ENCODE results near the gene COL4A4.
"Not testable (repeated sequence)": the region's sequence is repeated elsewhere in the genome, so short reads cannot be mapped to it uniquely, and the experiment has no call there.

Gene COL4A4

DNA sequence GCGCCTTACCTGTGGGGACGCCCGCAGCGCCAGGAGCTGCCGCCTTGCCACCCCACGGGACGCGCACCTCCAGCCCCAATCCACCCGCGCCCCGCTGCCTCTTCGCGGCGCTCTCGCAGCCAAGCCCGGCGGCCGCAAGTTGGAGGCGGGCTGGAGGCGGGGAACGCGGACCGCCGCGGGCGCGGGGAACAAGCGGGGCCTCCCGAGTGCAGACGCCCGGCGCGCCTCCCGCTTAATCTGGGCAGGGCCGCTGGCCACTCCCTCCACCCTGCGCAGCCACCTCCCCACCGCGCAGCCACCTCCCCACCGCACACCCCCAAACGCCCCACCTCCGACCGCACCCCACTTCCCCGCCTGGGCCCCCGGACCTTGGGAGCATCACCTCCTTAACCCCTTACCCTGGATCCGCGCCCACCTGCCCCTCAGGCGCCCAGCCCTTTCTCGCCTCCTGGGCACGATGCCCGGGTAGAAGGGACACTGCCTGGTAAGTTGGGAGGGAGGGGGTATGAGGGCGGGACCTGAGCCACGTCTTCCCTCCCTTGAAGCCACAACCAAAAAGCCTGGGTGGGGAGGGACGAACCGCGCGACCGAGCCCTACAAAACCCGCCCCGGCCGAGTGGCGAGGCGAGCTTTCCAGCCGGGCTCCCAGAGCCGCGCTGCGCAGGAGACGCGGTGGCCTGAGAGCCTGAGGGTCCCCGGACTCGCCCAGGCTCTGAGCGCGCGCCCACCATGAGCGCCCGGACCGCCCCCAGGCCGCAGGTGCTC is at the start of gene COL4A4, which contains the start of gene COL4A3:
COL4A4 (minus strand) TSS at position 208 of the 765 bp plus-strand sequence. CDS start 16,722 bp downstream, outside the sequence.
COL4A3 (plus strand) TSS at position 627 of the 765 bp plus-strand sequence; CDS start at position 730, 103 bp downstream.
- DNase-seq = peak in 1 of 2 experiments; percentile 13

DNA sequence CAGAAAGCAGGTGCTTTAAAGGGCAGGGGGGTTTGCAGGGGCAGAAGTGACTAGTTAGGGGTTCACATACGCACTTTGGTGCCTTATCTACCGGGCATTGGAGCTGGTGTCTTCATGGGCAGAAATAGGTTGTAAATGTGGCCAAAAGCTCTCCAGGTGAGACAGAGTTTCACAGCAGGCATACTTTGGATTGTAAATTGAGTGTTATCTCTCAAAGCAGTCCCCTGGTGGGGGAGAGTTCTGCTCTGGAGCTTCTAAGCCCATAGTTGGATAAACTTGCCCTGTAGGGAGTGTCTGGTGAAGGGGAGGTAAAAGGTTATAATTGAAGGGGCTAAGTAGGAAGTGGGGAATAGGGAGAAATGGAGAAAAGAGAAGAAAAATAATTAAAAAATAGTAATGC is 43.6 kb upstream of the COL4A4 start:
- no peak for DNase-seq

DNA sequence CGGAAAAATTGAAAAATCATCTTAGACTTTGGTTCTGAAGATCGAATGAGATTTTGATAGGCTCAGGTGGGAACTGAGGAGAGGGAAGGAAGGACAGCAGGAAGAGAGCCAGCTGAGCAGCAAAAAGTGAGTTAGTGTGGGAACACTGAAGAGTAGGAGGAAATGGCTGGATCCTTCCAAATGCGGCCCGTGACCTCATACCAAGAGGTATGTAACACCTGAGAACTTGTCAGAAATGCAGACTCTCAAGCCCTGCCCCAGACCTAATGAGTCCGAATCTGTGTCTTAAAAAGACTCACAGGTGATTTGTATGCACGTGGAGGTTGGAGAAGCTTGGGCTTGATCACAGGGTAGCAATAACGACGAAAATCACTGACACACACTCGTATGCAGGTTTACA is 42.4 kb upstream of the COL4A4 start:
- no peak for DNase-seq

DNA sequence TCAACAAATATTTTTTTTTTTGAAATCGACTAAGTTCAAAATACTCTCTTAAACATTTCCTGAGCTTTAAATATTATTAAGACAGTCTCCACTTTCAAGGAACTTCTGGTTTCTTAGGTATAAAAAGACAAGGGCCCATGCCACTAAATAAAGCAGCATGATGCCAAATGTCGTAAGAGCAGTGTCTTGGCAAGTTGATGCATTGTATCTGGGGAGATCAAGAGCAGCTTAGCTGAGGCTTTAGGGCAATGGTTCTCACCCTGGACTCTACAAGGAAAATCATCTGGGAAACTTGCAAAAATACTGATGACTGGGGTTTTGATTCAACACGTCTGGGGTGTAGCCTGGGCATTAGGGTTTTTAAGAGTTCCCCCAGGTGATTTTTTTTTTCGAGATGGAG is 41.7 kb upstream of the COL4A4 start:
- DNase-seq = no peak

DNA sequence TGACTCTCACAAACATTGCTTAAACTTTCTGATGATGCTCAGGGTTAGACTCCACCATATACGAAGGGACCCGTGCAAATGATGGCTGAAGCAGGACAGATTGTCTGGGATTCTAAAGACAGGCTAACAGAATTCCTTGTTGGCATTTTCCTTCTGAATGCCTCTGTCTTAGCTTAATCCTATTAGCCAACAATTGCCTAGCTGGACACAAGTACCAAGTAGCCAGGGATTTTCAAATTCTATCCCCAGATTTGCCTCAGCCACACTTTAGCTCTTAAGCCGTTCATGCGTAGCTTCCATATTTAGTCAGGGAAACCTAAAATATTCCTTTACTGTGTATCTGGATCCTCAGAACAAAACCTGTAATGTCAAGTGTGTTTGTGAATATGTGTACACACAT is 40.4 kb upstream of the COL4A4 start:
- DNase-seq = no peak

DNA sequence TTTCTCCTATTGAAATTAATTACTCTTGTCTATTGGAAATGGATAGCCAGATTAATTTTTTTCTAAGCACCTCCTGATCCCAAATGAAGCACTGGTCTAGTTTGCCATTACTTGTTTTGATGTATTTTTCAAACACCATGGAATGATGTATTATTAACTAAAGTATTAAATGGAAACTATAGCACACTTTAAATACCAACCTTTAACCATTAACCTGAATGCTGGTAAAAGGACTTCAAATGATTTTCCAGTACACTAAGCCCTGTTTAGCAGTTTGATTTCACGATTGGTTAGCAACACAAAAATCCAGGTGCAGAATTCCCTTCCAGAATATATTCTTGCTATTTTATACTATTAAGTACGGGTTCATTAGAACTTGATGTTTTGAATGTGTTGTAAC is 37.8 kb upstream of the COL4A4 start:
- DNase-seq = no peak

DNA sequence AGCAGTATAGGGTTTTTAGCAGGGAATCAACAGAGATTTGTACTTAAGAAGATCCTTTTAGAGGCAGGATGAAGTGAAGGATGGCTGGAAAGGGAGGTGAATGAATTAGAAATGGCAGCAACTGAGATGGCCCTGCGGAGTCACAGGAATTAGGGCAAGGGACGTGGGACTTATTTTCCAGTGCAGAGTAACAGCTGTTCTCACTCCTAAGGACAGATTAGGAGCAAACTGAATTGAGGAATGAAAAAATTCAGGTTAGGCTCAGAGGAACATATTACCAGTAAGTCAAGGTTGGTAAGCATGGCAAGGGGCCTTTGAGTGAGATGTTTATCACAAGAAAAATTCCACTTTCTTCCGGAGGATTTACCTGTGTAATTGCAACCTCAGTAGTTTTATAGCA is 34.9 kb upstream of the COL4A4 start:
- DNase-seq = no peak

DNA sequence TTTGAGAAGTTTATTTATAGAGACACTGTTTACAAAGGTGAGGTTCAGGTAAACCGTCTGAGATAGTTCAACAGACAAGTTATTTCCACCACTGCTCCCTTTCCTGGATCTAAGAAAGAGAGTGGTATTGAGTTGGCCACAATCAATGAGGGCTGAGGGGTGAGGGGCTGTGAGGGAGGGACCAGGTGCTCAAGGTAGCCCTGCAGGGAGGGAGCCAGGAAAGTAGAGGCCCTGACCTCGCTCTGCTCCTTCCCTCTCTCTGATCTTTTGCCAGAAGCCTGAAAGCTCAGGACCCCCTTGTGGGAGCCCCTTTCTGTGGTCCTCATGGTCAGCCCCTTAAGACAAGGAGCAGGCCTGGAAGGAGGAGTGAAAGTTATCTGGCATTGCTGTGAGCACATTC is 30.2 kb upstream of the COL4A4 start:
- no peak for DNase-seq

DNA sequence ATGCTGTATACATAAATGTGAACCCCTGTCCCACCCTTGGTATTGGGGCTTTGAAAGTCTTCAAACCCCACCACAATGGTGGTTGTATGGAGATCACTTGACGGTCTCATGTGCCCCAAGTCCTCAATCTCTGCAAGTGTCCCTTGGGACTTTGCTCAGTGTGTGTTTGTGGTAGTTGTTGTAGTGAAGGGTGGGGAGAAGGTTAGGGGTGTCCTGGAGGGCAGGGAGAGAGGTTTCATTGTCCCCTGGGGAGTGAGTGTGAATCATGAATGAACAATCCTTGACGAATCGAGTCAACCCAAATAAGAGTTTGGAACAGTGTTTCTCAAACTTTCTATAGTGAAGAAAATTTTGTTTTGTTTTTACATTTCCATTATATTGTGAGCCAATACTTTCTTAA is 28.5 kb upstream of the COL4A4 start:
- no peak for DNase-seq

DNA sequence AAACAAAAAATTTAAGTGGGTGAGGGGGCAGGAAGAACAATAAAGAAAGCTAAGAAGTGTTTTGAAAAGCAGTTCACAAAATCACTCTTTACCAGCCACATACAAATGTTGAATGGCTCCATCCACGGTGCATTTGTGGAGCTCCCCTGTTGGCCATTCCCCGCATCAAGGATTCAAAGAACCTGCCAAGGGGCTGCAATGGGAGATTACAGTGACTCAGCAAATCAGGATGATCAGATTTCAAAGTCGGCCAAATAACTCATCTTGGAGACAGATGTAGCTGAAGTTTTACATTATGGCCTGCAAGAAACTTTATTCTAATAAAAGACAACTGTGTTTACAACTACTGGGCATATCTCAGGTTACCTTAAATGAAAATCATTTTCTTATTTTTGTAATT is 27.4 kb upstream of the COL4A4 start:
- DNase-seq = peak in 1 of 2 experiments; percentile 30

DNA sequence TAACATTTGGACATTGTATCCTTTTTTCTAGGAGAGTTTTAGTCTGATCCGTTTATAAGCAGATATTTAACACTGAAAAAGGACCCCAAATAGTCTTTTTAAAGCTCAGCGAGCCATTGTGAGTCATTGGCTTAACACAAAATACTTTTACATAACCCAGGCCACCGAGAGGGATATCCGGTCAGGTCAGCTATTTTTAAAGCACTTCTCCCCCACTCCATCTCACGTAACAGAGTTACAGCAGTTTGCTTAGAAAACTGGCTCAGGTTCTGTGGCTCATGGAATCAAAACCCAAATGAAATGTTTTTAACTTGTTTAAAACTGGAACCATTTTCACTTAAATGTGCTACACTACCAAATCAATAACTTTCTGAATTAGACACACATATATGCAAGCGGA is 24.3 kb upstream of the COL4A4 start:
- no peak for DNase-seq

DNA sequence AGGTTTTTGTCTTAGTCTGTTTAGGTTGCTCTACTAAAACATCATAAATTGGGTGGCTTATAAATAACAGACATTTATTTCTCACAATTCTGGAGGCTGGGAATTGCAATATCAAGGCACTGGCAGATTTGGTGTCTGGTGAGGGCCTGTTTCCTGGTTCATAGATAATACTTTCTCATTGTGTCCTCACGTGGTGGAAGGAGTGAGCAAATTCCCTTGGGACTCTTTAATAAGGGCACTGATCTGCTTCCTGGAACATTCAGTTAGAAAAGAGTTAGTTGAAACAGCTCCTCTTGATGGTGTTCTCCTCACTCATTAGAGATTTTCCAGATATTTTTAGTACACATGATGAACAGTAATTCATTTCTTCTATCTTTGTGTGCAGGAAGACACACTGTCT is 22.7 kb upstream of the COL4A4 start:
- DNase-seq = no peak

DNA sequence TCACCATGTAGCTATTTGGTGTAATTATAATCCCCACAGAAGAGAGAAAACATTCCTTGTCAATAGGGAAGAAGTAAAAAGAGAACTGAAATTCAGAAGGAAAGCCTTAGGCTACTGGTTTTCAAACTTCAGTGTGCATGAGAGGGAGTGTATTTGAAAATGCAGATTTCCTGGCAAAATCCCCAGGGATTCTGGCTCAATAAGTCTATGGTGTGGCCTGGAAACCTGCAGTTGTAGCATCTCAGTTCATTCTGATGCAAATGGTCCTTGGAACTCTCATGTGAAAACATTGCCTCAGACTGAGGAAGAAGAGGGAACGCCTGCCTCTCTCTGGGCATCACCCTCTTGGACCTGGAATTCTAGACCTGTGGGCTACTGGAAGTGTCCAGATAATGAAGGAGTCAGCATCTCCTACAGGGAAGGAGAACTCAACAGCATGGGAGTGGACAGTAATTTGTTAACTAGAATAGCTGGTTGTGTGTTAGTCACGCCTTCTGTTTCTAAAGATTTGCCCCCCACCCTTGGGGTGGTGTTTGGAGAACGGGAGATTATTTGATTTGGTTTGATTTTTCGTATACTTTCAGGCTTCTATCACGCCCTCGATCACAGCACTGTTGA is 21.7 kb upstream of the COL4A4 start:
- no peak for DNase-seq

DNA sequence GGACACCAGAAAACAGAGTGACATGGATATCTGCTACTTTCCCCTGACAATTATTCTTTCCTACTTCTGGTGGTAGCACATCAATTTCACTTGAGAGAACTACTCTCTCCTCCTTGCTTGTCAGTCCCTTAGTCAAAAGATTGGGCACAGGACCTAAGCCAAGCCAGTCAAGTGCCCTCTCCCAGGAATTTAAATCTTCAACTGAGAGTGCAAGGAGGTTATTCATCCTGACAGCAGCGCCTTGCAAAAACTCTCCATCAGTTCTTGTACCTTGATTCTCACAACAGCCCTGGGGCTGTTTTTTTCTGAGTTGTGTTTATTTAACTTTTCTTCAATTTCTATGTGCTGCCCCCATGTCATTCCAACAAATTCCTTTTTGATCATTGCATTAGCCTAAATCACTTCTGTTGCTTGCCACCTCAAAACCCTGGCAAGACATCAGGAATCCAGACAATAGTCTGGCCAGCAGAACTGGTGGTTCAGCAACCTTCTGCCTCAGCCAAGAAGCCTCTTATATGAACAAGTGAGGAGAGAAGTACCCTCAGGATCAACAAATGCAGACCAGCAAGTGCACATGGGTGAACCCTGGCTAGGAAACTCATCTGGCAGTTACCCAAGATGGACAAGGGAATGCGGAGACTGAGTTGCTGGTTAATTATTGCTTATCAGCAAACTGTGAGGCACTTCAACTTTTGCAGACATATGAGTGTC is 19.8 kb upstream of the COL4A4 start:
- peak in 1 of 2 experiments; percentile 24 for DNase-seq

DNA sequence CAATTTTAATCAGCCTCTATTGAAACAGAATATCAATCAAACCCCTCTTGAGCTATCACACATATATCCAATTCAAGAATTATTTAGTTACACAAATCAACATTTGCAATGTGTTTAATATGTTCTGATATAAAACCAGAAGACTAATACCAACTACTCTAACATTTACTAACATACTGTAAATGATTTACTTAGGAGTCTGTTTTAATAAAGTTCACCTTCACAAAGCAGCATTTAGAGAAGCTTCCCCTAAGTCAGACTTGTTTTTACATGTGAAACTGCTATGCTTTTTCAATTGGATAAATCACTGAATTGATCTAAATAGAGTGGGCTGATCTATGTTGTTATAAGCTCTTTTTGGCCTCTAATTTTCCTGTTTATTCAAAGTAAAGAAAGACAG is 18.8 kb upstream of the COL4A4 start:
- DNase-seq = no peak

DNA sequence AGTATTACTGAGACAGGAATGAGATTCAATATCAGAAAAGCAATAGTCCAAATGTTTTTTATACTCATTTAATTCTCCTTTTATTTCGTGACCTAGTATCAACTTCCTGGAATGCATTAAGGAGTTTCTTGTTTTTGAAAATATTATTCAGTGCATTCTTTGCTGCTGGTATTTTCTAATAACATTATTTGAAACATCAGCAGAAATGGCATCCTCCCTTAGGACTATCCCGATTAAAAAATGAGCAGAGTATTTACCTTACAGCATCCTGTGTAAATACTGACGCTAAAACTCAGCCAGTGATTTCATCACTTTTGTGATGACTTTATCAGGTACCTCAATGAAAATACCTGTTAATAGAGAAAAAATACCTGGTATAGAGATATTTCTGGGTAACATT is 16.8 kb upstream of the COL4A4 start:
- no peak for DNase-seq

DNA sequence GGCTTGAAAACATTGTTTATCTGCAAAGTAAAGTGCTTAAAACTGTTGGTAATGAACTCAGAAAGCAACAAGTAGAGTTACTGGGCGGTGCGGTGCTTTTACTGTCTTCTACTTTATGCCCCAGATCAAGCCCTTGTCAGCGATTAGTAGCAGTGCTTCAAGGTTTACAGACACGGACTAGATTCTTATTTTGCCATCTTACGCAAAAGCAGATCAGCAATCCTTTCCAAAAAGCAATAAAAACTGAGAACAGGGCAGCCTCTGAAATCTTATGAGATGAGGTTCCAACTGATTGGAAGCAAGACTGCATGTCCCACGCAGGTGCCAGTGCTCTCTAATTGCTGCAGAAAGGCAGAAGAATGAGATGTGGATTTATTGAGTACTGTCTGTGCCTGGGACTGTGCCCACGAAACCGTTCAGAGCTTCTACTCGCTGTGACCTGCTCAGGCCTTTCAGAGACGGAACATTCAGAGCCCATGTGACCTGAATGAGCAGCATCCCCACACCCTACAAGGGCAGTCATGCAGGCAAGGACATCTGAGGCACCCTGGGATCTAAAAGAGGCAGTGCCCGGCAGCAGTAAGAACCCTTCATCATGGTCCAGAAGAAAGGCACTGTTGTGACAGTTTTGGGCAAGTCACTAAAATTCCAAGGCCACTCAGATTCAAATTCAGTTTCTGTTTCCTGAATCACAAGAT is 16.1 kb upstream of the COL4A4 start:
- DNase-seq = no peak

DNA sequence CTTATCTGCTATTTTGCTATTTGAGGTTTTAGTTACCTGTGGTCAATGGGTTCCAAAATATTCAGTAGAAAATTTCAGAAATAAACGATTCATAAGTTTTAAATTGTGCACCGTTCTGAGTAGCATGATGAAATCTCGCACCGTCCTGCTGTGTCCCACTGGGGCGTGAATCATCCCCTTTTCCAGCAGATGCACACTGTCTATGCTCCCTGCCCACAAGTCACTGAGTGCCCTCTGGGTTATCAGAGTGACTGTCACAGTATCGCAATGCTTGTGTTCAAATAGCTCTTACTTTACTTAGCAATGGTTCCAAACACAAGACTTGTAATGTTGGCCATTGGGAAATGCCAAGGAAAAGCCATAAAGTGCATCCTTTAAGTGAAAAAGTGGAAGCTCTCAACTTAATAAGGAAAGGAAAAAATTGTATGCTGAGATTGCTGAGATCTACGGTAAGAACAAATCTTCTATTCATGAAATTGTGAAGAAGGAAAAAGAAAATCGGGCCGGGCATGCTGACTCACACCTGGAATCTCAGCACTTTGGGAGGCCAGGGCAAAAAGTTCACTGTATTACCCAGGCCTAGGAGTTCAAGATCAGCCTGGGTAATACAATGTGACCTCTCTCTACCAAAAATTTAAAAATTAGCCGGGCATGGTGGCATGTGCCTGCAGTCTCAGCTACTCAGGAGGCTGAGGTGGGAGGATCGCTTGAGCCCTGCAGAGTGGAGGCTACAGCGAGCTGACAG is 13.8 kb upstream of the COL4A4 start:
- DNase-seq = no peak

DNA sequence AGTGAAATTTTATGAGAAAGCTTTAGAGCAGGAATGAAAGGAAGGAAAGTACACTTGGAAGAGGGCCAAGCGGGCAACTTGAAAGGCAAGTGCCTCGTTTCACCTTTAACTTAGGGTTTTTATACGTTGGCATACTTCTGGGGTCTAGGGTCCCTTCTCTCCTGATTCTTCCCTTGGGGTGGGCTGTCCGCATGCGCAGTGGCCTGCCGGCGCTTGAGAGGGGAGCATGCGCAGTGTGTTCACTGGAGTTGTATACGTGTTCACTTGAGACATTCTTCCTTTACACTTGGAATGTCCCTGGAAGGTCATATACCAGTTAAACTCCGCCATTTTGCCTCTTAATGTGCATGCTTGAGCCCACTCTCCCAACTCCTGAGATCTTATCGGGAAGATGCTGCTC is 7.8 kb upstream of the COL4A4 start:
- DNase-seq = not testable (repeated sequence)

DNA sequence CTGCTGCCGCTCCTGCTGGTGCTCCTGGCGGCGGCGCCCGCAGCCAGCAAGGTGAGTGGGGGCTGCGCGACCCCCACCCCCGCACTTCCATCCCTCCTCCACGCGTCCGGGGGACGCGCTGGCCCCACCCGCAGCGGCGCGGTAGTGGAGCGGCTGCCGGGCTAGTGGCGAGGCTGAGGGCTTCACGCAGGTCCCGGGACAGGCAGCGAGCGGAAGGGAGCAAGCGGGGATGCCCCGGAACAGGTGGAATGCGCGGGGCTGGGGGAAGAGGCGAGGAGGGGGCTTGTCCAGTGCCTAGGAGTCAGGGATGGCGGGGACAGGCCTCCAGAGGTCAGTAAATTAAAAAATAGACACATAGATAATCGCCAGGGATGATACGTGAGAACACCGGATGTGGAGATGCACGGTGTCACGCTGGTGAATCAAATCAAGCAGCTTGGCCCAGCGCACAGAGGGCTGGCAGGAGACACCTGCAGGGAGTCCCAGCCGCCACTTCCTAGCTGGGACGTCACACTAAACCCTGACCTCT is 822 bp upstream of the COL4A4 start:
- DNase-seq = no peak

DNA sequence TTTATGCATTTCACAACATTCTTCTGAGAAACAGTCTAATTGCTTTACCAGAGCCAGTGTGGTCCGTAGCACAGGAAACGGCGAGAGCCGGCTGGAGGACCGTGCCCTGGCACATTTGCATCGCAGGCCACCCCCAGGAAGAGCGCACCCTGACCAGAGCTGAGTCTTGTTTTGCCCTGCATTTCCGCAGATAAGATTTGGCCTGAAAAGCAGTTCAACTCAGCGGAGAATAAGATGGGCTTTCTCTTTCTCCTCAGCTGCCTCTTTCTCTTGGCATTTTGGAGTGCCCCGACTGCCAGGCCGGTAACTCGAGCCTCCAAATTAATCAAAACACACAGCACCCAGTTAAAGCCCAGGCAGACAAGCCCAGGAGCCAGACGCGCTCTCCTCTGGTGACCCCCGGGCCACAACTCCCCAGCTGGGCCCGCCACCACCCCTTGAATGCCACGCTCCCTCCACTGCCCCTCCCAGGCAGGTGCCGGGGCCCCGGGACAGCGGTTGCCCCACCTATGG is 464 bp downstream of the COL4A4 start:
- DNase-seq = no peak

DNA sequence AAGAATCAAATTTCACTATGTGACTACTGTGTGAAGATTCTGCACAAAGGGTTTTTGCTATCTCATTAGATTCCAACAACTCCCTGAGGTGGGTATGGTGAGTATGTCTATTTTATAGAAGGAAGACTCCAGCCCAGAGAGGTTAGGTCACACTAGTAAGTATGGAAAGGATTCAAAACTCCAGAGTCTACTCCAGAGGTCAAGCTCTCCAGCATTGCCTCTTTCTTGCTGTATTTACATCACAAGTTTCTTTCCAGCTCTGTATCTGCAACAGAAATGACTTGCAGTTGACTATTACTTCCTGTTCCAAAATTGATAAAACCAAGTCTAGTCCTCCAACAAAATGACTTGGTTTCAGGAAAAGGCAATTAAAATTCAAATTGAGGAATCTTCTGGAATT is 2.1 kb downstream of the COL4A4 start:
- DNase-seq = no peak
